Stromal cell of bone marrow (primary cell): ENCODE results near the gene TNPO3.
"Not testable (repeated sequence)": the region's sequence is repeated elsewhere in the genome, so short reads cannot be mapped to it uniquely, and the experiment has no call there.

ENCODE experiments used
- DNase-seq: peaks from one replicate; pipeline ENCODE4 v3.0.0-alpha.2; 2012; ENCODE audit warnings: low read depth

TNPO3 gene

GRCh38 chr7:129014501-129015101, 40.3 kb downstream of the TNPO3 start:
- DNase-seq, result no peak

- no peak for DNase-seq
Measured at GRCh38 chr7:129013048-129013724, 41.7 kb downstream of the TNPO3 start.

GRCh38 chr7:129012641-129013040, 42.3 kb downstream of the TNPO3 start:
- DNase-seq, result no peak

- DNase-seq, result no peak
Measured at GRCh38 chr7:129010075-129010474, 44.8 kb downstream of the TNPO3 start.

- DNase-seq, result no peak
Measured at GRCh38 chr7:129009437-129009836, 45.5 kb downstream of the TNPO3 start.

GRCh38 chr7:129008645-129009414, 46.1 kb downstream of the TNPO3 start:
- DNase-seq, result no peak

GRCh38 chr7:129007572-129007971, 47.3 kb downstream of the TNPO3 start:
- DNase-seq, result no peak

- no peak for DNase-seq
Measured at GRCh38 chr7:129006636-129007414, 48.1 kb downstream of the TNPO3 start.

- DNase-seq, result no peak
Measured at GRCh38 chr7:129005186-129005585, 49.7 kb downstream of the TNPO3 start.

GRCh38 chr7:128997181-128997580, 57.7 kb downstream of the TNPO3 start:
- no peak for DNase-seq

- not testable (repeated sequence) for DNase-seq
Measured at GRCh38 chr7:128994560-128994959, 60.4 kb downstream of the TNPO3 start.

GRCh38 chr7:128993419-128993818, 61.5 kb downstream of the TNPO3 start:
- no peak for DNase-seq

GRCh38 chr7:128989961-128990360, 65.0 kb downstream of the TNPO3 start:
- DNase-seq, result no peak

- no peak for DNase-seq
Measured at GRCh38 chr7:128988372-128988771, 66.5 kb downstream of the TNPO3 start.

GRCh38 chr7:128986609-128987008, 68.3 kb downstream of the TNPO3 start:
- no peak for DNase-seq

GRCh38 chr7:128985660-128986059, 69.3 kb downstream of the TNPO3 start:
- no peak for DNase-seq

- no peak for DNase-seq
Measured at GRCh38 chr7:128982105-128982504, 72.8 kb downstream of the TNPO3 start.

- no peak for DNase-seq
Measured at GRCh38 chr7:128974241-128974934, 80.5 kb downstream of the TNPO3 start.

- no peak for DNase-seq
Measured at GRCh38 chr7:128968624-128969023, 86.3 kb downstream of the TNPO3 start.

- no peak for DNase-seq
Measured at GRCh38 chr7:128963327-128963757, 91.6 kb downstream of the TNPO3 start.

- no peak for DNase-seq
Measured at GRCh38 chr7:128962899-128963298, 92.0 kb downstream of the TNPO3 start.
